Limb (tissue), 2 donors: ENCODE measurements around the gene NPAS3.

Experiments used
- DNase-seq, 2 donors: peaks; one replicate each; pipeline ENCODE4 v3.0.0-alpha.2; 2016; ENCODE audit errors: extremely low spot score in 2 of 2

NPAS3 gene

DNA sequence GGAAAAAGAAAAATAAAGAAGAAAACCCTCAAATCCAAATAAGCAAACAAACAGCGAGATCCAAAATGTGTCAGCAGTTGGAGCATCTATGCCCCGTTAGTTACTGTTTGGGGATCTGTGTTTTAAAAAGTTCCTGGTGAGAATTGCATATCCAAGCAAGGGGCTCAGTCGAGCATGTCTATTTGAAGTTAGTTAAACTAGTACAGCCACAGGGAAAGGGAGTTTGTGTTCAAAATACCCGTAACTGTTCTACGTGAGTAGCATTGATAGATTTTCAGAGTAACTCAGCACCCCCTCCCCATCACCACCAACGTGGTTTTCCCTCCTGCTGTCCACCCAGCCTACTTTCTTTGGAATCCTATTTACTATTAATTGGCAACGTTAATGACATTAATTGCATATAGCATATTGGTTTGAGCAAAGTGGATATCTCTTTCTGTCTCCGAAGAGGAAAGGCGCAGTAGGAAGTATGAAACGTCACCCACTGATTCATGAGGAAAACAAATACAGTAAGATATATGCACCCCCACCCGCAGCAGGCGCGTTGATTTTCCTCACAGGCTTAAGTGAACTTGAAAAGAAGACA lies 1.5 kb downstream of the NPAS3 start:
- DNase-seq, result no peak

DNA sequence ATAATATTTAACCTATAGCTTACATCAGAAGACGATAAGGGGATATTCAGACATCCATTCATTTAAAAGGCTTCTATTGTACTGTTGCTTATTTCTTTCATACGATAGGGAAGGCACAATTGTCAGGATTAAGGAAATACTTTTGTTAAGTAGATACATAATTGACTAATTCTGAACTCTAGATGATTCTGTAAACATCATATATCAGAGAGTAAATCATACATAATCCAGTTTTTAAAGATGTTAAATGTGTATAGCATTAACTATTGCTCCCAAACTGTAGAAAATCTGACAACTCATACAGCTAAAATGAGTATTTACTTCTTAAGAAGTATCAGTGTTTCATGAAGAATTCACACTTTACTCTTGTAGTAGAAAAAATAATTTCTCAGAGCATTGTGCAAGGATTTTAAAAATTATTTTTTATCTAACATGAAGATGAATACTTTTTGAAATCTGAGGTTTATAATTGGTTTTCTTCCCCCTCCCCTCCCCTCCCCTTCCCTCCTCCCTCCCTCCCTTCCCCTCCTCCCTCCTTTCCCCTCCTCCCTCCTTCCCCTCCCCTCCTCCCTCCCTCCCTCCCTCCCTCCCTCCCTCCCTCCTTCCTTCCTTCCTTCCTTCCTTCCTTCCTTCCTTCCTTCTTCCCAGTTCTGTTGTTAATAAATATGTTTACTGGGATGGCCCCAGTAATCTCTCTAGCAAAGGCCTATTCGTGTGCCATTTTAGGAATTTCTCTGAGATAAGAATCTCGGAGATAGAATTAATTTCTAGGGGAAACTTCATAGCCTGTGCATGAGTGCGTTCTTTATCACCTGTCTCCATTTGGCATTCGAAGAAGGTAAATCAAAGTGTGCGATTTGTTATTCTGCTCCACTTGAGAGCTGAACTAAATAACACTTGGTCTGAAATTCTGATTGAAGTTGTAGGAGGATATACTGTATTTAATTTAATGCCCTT lies 2.3 kb downstream of the NPAS3 start:
- DNase-seq, result no peak

GRCh38 chr14:32941668-32942065 lies 3.0 kb downstream of the NPAS3 start:
- DNase-seq, result no peak

GRCh38 chr14:32947081-32947480 lies 8.4 kb downstream of the NPAS3 start:
- DNase-seq, result no peak

DNA sequence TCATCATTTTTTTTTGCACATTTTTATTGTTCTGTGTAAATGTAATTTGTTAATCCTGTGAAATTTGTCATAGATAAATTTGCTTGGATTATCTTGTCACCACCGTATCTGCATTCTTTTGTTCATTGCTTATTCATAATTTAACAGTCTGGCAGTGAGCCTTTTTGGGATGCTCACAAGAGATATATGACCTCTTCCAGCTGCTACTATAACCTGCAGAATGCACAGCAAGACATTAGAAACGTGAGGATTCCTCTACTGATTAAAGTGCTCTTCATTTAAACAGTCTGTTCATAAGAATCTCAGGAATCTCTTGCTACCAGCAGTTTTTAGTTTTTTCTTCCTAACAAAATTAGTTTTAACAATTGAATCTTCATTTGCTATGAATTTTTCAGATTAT lies 9.1 kb downstream of the NPAS3 start:
- DNase-seq, result no peak

DNA sequence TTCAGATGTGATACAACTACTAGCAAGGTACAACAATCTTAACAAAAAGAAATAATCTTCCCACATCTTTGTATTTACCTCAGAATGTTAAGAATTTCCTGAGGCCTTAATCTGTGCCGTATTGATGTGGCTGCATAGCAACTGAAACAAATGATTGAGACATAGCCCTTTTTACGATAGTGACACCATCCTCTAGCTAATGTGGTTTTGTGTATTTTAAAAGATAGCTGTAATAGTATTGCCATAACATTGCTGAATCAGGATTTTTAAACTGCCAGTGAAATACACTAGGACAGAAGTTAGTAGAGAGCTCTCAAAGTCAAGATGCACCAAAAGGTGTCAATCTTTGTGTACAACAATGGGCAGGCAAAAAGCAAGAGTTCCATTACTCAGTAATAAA lies 11.9 kb downstream of the NPAS3 start:
- no peak for DNase-seq

GRCh38 chr14:32967421-32967820 lies 28.7 kb downstream of the NPAS3 start:
- DNase-seq, result no peak

- DNase-seq, result no peak
These were observed 30.4 kb downstream of the NPAS3 start for GRCh38 chr14:32968972-32969544.

DNA sequence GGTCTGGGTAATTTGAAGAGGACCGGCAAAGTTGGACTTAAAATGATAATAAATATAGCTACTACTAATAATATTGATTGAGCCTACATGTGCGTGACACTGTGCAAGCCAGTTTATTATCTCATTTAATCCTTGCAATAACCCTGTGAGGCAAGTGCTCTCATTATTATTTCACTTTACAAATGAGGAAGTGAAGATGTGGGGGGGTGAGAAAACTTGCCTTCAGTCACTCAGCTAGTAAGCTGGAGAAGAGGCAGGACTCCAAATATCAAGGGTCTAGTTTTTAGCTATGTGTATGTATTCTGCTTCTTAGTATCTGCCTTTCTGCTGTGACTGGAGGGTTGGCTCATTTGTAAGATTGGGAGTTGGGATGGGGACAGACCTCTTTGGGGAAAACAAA lies 39.2 kb downstream of the NPAS3 start:
- DNase-seq, result no peak

GRCh38 chr14:32978691-32979255 lies 40.1 kb downstream of the NPAS3 start:
- DNase-seq, result no peak

DNA sequence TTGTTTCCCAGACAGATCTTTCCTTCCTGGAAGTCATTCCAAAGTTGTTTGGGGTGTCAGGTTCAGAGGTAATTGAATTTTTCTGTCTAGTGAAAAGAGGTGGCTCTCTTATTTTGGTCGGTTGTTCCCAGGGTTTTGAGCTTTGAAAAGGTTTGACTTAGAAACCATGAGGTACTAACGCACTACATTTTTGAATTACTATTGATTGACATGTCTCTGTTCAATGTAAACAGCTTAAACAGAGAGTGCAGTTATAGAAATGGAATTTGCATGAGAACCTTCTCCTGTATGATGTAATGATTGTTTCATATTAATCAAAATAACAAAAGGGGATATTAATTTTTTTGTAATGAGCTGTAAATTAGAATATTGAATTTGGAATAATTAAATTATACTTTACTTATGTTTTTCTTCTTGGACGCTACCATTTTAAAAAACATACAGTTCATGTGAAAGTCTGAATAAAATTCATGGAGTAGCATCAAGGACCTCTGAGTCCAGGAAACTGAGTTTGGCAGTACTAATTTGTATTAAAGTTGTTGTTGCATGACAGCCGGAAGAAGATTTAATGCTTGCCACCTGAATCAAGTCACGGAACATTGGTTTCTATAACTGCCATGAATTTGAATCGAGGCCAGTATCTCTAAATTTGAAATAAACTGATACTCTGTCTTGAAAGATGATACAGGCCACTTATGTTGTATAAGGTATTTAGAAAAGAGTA lies 41.7 kb downstream of the NPAS3 start:
- DNase-seq, result no peak

DNA sequence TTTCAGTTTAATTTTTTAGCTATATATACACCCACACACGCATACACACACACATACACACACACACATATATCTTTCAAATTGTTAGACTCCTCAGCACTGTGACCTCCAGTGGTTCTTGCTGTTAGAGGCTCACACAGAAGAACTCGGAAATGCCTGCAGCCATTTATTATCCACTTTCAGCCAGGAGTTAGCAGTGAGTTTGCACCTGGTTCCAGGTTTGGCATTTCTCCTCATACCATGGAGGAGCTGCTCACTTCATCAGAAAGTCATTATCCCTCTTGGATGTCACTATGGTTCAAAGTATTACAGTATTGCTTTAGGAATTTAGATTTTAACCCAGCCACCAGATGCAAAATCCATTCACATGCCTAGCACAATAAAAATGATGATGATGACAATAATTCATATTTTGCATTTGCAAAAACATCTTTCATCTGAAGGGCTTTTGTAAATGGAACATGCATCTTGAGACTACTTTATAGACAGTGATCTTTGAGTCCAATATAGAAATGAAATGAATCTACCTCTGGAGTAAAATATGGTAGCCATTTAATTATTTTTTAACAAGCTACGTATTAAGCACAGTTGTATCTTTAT lies 42.3 kb downstream of the NPAS3 start:
- no peak for DNase-seq

GRCh38 chr14:32984241-32984930 lies 45.7 kb downstream of the NPAS3 start:
- DNase-seq, result peak in 1 of 2 donors; percentile 14

DNA sequence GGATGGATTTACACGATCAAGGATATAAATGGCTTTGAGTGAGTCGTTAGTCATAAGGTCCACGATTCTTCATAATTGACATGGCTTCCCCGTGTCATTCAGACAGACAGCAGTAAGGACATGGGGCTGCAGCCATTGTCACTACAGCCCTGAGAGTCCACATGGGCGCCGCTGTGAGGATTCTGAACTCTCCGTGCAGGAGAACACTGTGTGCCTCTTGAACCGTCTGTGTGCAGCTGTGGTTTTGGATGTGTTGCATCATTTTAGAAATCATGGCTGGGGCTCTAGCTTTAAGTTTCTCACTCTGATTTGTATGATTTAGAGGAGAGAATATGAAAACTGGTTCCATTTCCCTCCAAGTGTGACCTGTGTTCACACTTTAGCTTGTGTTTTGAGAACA lies 47.2 kb downstream of the NPAS3 start:
- DNase-seq, result peak in 1 of 2 donors; percentile 42

DNA sequence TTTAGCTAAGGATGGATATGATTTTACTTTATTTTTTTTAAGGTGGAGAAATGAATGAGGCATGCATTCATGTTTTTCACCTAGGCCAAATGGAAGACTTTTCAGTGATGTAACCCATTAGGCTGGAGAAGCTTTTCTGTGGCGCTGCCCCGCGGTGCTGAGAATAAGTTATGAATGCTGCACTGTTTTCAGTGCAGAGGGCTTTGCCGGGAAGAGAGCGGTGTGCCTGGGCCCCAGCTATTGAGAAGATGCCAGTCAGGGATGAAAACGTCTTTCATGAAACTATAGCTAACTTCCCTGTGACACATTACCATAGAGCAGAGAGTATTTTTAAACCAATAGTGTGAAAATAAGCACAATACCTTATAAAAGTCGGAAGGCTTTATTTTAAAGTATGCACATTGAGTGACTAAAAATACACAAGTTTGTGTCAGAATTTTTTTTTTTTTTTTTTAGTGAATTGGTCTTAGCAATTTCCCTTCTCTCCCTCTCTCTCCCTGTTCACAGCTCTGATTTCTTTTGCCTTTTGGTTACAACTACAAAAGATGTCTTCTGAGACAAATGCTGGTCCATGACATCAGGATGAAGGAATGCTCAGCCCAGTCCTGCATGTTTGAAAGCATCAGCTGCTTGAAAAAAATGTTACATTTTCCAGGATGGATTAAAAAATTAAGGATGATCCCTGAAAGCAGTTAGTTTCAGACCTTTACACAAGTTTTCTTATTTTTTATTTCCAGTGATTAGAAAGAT lies 48.3 kb downstream of the NPAS3 start:
- DNase-seq, result peak; percentile 57 to 60

DNA sequence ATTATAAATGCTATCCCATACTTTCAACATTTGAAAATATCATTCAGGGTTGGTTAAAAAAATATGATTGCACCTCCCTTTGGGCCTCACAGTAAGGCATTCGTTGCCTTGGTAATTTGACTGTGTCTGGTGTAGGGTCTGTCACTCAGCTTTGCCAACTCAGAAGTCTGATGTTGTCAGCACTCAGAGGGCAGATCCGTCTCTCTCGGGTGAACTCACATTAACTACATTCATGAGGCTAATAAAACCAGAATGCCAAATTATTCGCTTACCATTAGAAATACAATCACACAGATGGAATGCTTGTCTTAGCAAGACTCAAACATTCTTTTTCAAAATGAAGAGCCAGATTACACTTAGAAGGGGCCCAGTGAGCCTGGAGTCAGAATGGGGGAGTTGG lies 53.0 kb downstream of the NPAS3 start:
- no peak for DNase-seq

- DNase-seq, result no peak
These were observed 55.2 kb downstream of the NPAS3 start for GRCh38 chr14:32993921-32994320.

DNA sequence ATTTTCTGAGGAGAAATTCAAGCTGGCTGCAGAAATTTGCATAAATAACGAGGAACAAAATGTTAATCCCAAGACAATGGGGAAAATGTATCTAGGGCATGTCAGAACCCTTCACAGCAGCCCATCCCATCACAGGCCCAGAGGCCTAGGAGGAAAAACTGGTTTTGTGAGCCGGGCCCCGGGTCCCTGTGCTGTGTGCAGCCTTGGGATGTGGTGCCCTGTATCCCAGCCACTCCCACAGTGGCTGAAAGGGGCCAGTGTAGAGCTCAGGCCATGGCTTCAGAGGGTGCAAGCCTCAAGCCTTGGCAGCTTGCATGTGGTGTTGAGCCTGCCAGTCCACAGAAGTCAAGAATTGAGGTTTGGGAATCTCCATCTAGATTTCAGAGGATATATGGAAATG lies 57.7 kb downstream of the NPAS3 start:
- no peak for DNase-seq

DNA sequence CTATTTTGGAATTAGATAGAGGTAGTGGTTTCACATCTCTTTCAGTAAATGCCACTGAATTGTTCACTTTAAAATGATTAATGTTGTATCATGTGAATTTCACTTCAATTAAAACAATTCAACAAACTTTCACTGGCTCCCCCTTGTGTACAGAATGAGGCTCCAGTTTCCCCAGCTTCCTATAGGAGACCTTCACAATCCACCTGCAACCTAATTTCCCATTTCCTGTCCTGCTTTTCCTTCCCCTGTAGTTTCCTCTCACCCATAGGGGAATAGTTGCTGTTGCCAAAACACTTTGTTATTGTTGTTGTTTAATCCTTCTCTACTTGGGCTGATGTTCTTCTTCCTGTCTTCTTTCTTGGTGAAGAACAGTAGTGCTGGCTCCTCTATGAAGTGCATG lies 59.8 kb downstream of the NPAS3 start:
- DNase-seq, result no peak

GRCh38 chr14:33009673-33010072 lies 71.0 kb downstream of the NPAS3 start:
- DNase-seq, result no peak
